Vagina (tissue), 2 donors: ENCODE measurements around the gene SSNA1. TPM values are rescaled to one million over a fixed set of nuclear protein-coding genes. Genes with fewer than 3 reads are reported as not detected.

ENCODE experiments used
- DNase-seq, 2 donors: peaks; one replicate each; pipeline ENCODE4 v3.0.0-alpha.2; 2017; ENCODE audit errors: extremely low spot score in 2 of 2
- H3K27ac ChIP-seq: fragments of 200-600 bp; sonication (generic); one replicate; pipeline ENCODE4 v1.5.1; 2019
- H3K27me3 ChIP-seq: fragments of 200-600 bp; sonication (generic); one replicate; pipeline ENCODE4 v1.5.1; 2019
- H3K36me3 ChIP-seq, 2 donors: fragments of 200-600 bp; sonication (generic); one replicate each; pipeline ENCODE4 v1.5.1; 2017 to 2019
- H3K4me1 ChIP-seq: fragments of 200-600 bp; sonication (generic); one replicate; pipeline ENCODE4 v1.5.1; 2019
- H3K4me3 ChIP-seq, 2 donors: fragments of 200-600 bp; sonication (generic); 1 replicate in 1 of 2; 2 replicates in 1 of 2; pipeline ENCODE4 v1.5.1; 2016 to 2019
- H3K9me3 ChIP-seq: fragments of 200-600 bp; sonication (generic); one replicate; pipeline ENCODE4 v1.5.1; 2019
- POLR2A ChIP-seq, 2 donors: fragments of 450-650 bp; IDR thresholded peaks; one replicate each; pipeline ENCODE4 v1.6.1; 2017; ENCODE audit warnings: antibody characterized with exemption in 2 of 2, mild to moderate bottlenecking in 2 of 2, moderate library complexity in 2 of 2
- POLR2AphosphoS5 ChIP-seq, 2 donors: sonication (generic); formaldehyde crosslinking; IDR thresholded peaks; one replicate each; pipeline ENCODE4 v1.9.0; 2017; ENCODE audit warnings: antibody characterized with exemption in 2 of 2, mild to moderate bottlenecking in 2 of 2, low read depth in 1 of 2; ENCODE audit not compliant: insufficient read depth in 1 of 2
- intact Hi-C: fragments of 100-400 bp; cut with DNase I; formaldehyde crosslinking; loops from one replicate; pipeline ENCODE4 v1.15.1; 2023
- total RNA-seq: library from RNA; depleted of rRNA; stranded (reverse); fragments of >200 nt; gene quantifications from one replicate; pipeline ENCODE4 v1.2.3, GENCODE V29; 2016
- TF ChIP-seq, protein P1 (sequence below), 3 experiments: fragments of 450-650 bp in 2 of 3; fragments of 200-600 bp in 1 of 3; sonication (generic) in 1 of 3; IDR thresholded peaks; one replicate each; pipeline ENCODE4 v1.5.1; 2017 to 2019; ENCODE audit warnings: antibody characterized with exemption in 3 of 3, mild to moderate bottlenecking in 2 of 3, moderate library complexity in 2 of 3

SSNA1 gene
- total RNA-seq, 1 donor from 2014 or later: 49.8 TPM

DNA sequence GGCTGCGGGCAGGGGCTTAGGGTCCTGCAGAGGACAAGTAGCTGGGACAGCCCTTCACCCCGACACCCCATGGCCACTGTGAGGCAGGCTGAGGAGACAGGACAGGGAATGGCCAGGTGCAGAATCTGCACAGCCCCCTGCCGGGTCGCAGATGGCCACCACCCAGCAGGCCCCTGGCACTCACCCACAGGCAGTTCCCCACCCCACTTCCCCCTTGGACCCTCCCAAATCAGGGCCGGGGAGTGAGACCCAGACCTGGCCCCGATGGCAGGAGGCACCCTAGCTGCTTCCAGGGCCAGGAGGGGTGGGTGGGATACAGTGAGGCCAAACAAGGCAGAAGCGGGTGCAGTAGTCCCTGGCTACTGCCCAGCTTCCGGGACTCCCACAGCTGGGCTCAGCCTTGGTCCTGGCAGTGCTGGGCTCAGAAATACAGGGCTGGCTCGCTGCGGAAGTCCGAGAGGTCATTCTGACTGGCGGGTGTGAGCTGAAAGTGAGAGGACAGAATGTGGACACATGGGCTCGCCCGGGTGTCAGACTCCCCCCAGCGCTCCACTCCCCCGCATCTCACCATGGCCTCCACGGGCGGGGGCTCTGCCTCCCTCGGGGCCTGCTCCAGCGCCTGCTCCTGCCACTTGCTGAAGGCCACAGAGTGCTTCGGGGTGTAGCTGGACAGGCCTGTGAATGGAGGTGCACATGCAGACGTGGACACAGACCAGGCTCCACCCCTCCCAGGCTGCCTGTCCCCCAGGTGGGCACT lies 3.4 kb downstream of the SSNA1 start:
- H3K4me1 ChIP-seq: peaks cover 61% of the 10 kb centered on the region
- no peaks in the 10 kb centered on the region for H3K27me3 ChIP-seq
- H3K36me3 ChIP-seq: peaks cover 0 to 10% of the 10 kb centered on the region in 2 donors
- H3K9me3 ChIP-seq: no peaks in the 10 kb centered on the region
- no peak overlapping the region for H3K4me3 ChIP-seq
- intact Hi-C loops: loop anchor here (5.0 kb wide), 1 partner anchor 35 kb away; the partner anchor contains the start of genes CYSRT1 and RNF224
- no peak for TF ChIP-seq POLR2AphosphoS5 (IDR thresholded peaks at IDR 0.05; ENCODE audit: insufficient read depth in 1 of 2, low read depth in 1 of 2)
- TF ChIP-seq, protein P1, sequence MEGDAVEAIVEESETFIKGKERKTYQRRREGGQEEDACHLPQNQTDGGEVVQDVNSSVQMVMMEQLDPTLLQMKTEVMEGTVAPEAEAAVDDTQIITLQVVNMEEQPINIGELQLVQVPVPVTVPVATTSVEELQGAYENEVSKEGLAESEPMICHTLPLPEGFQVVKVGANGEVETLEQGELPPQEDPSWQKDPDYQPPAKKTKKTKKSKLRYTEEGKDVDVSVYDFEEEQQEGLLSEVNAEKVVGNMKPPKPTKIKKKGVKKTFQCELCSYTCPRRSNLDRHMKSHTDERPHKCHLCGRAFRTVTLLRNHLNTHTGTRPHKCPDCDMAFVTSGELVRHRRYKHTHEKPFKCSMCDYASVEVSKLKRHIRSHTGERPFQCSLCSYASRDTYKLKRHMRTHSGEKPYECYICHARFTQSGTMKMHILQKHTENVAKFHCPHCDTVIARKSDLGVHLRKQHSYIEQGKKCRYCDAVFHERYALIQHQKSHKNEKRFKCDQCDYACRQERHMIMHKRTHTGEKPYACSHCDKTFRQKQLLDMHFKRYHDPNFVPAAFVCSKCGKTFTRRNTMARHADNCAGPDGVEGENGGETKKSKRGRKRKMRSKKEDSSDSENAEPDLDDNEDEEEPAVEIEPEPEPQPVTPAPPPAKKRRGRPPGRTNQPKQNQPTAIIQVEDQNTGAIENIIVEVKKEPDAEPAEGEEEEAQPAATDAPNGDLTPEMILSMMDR (IDR thresholded peaks at IDR 0.05): no peak
- no peak for TF ChIP-seq POLR2A (IDR thresholded peaks at IDR 0.05)
- no peak for DNase-seq
- no peak overlapping the region for H3K27ac ChIP-seq

DNA sequence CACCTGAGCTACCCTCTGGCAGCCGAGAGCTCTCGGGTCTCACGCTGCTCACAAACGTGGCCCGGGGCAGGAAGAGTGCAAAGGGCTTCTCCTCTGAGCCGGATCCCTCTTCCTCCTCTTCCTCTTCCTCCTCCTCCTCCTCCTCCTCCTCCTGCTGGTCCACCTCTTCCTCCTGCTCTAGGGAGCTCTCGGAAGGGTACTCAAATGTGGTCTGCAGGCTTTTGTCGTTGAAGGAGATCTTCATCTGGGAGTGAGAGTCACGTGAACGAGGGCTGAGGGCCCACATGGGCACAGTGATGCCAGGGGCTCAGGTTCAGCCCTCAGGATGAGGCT lies 3.9 kb downstream of the SSNA1 start:
- TF ChIP-seq, protein P1 (IDR thresholded peaks at IDR 0.05): no peak
- DNase-seq: no peak
- intact Hi-C loops: loop anchor here (5.0 kb wide), 1 partner anchor 35 kb away; the partner anchor contains the start of genes CYSRT1 and RNF224
- Histone ChIP-seq H3K36me3 (peaks cover 0 to 10% of the 10 kb centered on the region in 2 donors), H3K9me3 (no peaks in the 10 kb centered on the region), H3K4me3 (no peak overlapping the region), H3K27me3 (no peaks in the 10 kb centered on the region), H3K27ac (no peak overlapping the region), H3K4me1 (peaks cover 61% of the 10 kb centered on the region)

DNA sequence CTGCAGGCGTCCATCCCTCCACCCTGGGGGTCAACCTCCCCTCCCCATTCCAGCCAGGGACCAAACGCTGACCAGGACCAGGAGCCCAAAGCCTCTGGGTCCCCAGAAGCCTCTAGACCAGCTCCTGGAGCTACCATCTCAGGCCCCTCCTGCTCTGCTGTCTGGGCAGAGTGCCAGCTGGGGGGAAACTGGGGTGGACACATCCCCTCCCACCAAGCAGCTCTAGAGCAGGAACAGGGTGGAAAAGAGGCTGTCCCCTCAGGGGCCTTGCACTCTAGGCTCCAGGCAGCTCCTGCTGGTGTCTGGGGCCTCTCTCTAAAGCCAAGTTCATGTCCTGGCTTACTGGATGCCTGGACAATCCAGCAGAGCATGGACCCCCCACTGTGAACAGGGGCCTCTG lies 4.4 kb downstream of the SSNA1 start:
- no peaks in the 10 kb centered on the region for H3K9me3 ChIP-seq
- DNase-seq: no peak
- intact Hi-C loops: loop anchor here (5.0 kb wide), 1 partner anchor 34 kb away; the partner anchor contains the start of genes CYSRT1 and RNF224
- H3K4me3 ChIP-seq: no peak overlapping the region
- no peak overlapping the region for H3K27ac ChIP-seq
- peaks cover 0 to 10% of the 10 kb centered on the region in 2 donors for H3K36me3 ChIP-seq
- no peak for TF ChIP-seq POLR2AphosphoS5 (IDR thresholded peaks at IDR 0.05; ENCODE audit: insufficient read depth in 1 of 2, low read depth in 1 of 2)
- TF ChIP-seq POLR2A (IDR thresholded peaks at IDR 0.05): no peak
- TF ChIP-seq, protein P1 (IDR thresholded peaks at IDR 0.05): no peak
- peaks cover 61% of the 10 kb centered on the region for H3K4me1 ChIP-seq
- no peaks in the 10 kb centered on the region for H3K27me3 ChIP-seq

DNA sequence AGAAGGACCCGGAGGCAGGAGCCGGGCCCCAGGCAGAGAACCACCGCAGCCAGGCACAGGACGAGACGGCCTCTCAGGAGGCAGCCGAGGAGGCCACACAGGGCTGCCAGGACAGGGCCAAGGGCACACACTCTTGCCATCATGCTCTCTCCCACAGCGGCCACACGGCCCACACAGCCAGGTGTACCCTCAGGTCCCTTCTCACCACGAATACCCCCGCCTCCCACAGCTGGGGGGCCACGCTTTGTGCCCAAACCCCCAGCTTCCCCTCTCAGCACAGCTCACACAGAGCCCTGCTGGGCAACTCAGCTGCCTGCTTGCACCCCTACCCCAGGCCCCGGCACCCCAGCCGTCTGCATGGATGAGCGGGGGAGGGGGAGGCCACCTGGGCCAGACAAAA lies 5.3 kb downstream of the SSNA1 start:
- no peak overlapping the region for H3K27ac ChIP-seq
- TF ChIP-seq, protein P1 (IDR thresholded peaks at IDR 0.05): no peak
- TF ChIP-seq POLR2AphosphoS5 (IDR thresholded peaks at IDR 0.05; ENCODE audit: insufficient read depth in 1 of 2, low read depth in 1 of 2): no peak
- TF ChIP-seq POLR2A (IDR thresholded peaks at IDR 0.05): no peak
- peaks cover 69% of the 10 kb centered on the region for H3K4me1 ChIP-seq

DNA sequence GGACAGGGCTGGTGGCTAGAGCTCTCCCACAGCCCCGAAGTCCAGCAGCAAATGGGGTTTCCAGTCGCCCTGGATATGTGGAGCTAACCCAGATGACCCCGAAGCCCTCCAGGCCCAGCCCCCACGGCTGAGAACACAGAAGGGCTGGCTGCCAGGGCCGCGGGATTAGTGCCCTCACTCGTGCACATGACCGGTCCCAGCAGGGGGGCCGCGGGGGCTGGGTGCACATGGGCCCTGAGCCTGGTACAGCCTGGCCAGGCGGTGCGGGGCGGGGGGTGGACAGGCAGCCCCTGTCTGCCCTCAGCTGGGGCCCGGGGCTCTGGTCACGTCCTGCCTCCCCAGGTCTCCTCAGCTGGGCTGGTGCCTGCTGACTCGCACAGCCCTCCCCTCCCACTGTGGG lies 5.9 kb downstream of the SSNA1 start:
- peaks cover 0 to 10% of the 10 kb centered on the region in 2 donors for H3K36me3 ChIP-seq
- H3K27ac ChIP-seq: no peak overlapping the region
- no peak for DNase-seq
- TF ChIP-seq, protein P1 (IDR thresholded peaks at IDR 0.05): no peak
- no peak for TF ChIP-seq POLR2A (IDR thresholded peaks at IDR 0.05)
- TF ChIP-seq POLR2AphosphoS5 (IDR thresholded peaks at IDR 0.05; ENCODE audit: insufficient read depth in 1 of 2, low read depth in 1 of 2): no peak
- no peaks in the 10 kb centered on the region for H3K27me3 ChIP-seq
- intact Hi-C loops: loop anchor here (5.0 kb wide), 1 partner anchor 33 kb away; the partner anchor contains the start of genes CYSRT1 and RNF224
- H3K4me3 ChIP-seq: no peak overlapping the region
- peaks cover 72% of the 10 kb centered on the region for H3K4me1 ChIP-seq
- no peaks in the 10 kb centered on the region for H3K9me3 ChIP-seq

More for the DNA sequence above, 5.3 kb downstream of the SSNA1 start:
- no peak overlapping the region for H3K4me3 ChIP-seq
- H3K36me3 ChIP-seq: peaks cover 0 to 10% of the 10 kb centered on the region in 2 donors
- intact Hi-C loops: loop anchor here (5.0 kb wide), 1 partner anchor 34 kb away; the partner anchor contains the start of genes CYSRT1 and RNF224
- no peaks in the 10 kb centered on the region for H3K27me3 ChIP-seq
- no peaks in the 10 kb centered on the region for H3K9me3 ChIP-seq
- DNase-seq: no peak
